NCI-H2171 (cell line): ENCODE measurements around the gene STAT5A.
"Not testable (repeated sequence)": the region's sequence is repeated elsewhere in the genome, so short reads cannot be mapped to it uniquely, and the experiment has no call there.

Source experiments
- DNase-seq: peaks from one replicate; lab custom pipeline; 2025; lab: John Stamatoyannopoulos, UW

Gene STAT5A

GRCh38 chr17:42333053-42333452 lies 44.8 kb downstream of the STAT5A start:
- peak; percentile 50 for DNase-seq

GRCh38 chr17:42334677-42335076 lies 46.4 kb downstream of the STAT5A start:
- no peak for DNase-seq

- DNase-seq = peak; percentile 5
Observed at GRCh38 chr17:42337442-42337841, 49.1 kb downstream of the STAT5A start.

GRCh38 chr17:42338427-42338985 lies 50.2 kb downstream of the STAT5A start:
- no peak for DNase-seq

- DNase-seq = no peak
Observed at GRCh38 chr17:42339221-42339620, 50.9 kb downstream of the STAT5A start.

- no peak for DNase-seq
Observed at GRCh38 chr17:42340691-42341127, 52.4 kb downstream of the STAT5A start.

GRCh38 chr17:42341568-42341967 lies 53.3 kb downstream of the STAT5A start:
- DNase-seq = no peak

- DNase-seq = no peak
Observed at GRCh38 chr17:42342242-42343008, 54.1 kb downstream of the STAT5A start.

- DNase-seq = peak; percentile 2
Observed at GRCh38 chr17:42345396-42346073, 57.2 kb downstream of the STAT5A start.

- DNase-seq = no peak
Observed at GRCh38 chr17:42346481-42346880, 58.2 kb downstream of the STAT5A start.

GRCh38 chr17:42347198-42347597 lies 58.9 kb downstream of the STAT5A start:
- no peak for DNase-seq

GRCh38 chr17:42347606-42348005 lies 59.3 kb downstream of the STAT5A start:
- DNase-seq = no peak

GRCh38 chr17:42348104-42348503 lies 59.8 kb downstream of the STAT5A start:
- no peak for DNase-seq

GRCh38 chr17:42354956-42355843 lies 66.9 kb downstream of the STAT5A start:
- DNase-seq = no peak

GRCh38 chr17:42358434-42358833 lies 70.1 kb downstream of the STAT5A start:
- no peak for DNase-seq

GRCh38 chr17:42359133-42359532 lies 70.8 kb downstream of the STAT5A start:
- no peak for DNase-seq

- DNase-seq = not testable (repeated sequence)
Observed at GRCh38 chr17:42360388-42360787, 72.1 kb downstream of the STAT5A start.
